Endodermal cell (in vitro differentiated cells): ENCODE measurements around the gene CLHC1. TPM values are rescaled to one million over a fixed set of nuclear protein-coding genes. Genes with fewer than 3 reads are reported as not detected.
"Not testable (repeated sequence)": the region's sequence is repeated elsewhere in the genome, so short reads cannot be mapped to it uniquely, and the experiment has no call there.

Source experiments
- DNase-seq: peaks from one replicate; pipeline ENCODE4 v3.0.0-alpha.2; 2017
- H3K27ac ChIP-seq: 2 replicates; pipeline ENCODE4 v1.5.1; 2013; ENCODE audit warnings: mild to moderate bottlenecking, low read depth, low read length, moderate library complexity
- H3K27me3 ChIP-seq: 2 replicates; pipeline ENCODE4 v1.6.1; 2013; ENCODE audit warnings: mild to moderate bottlenecking, low read length, moderate library complexity; ENCODE audit not compliant: insufficient read depth, control insufficient read depth, poor library complexity, severe bottlenecking
- H3K36me3 ChIP-seq: 2 replicates; pipeline ENCODE4 v1.7.0; 2013; ENCODE audit warnings: mild to moderate bottlenecking, low read length, moderate library complexity; ENCODE audit not compliant: control insufficient read depth, insufficient read depth
- H3K4me1 ChIP-seq: one replicate; pipeline ENCODE4 v1.7.0; 2013; ENCODE audit warnings: low read length; ENCODE audit not compliant: control insufficient read depth, insufficient read depth
- H3K4me3 ChIP-seq: 2 replicates; pipeline ENCODE4 v1.5.1; 2013; ENCODE audit warnings: mild to moderate bottlenecking, low read length, moderate library complexity
- H3K9ac ChIP-seq: 2 replicates; pipeline ENCODE4 v1.6.1; 2013; ENCODE audit warnings: mild to moderate bottlenecking, low read length, moderate library complexity; ENCODE audit not compliant: poor library complexity, severe bottlenecking; ENCODE audit errors: extremely low read depth
- H3K9me3 ChIP-seq: 2 replicates; pipeline ENCODE4 v1.6.1; 2013; ENCODE audit warnings: mild to moderate bottlenecking, low read length, moderate library complexity; ENCODE audit not compliant: control insufficient read depth
- H3K27ac Mint-ChIP-seq: 2 replicates; pipeline ENCODE4 v1.8.0; 2020; ENCODE audit warnings: mixed read lengths
- H3K27me3 Mint-ChIP-seq: 2 replicates; pipeline ENCODE4 v1.8.0; 2021; ENCODE audit warnings: mild to moderate bottlenecking, mixed read lengths; ENCODE audit not compliant: insufficient read depth
- H3K36me3 Mint-ChIP-seq: 2 replicates; pipeline ENCODE4 v1.8.0; 2020; ENCODE audit warnings: low read depth, mixed read lengths
- H3K4me1 Mint-ChIP-seq: 2 replicates; pipeline ENCODE4 v1.8.0; 2020; ENCODE audit warnings: mixed read lengths
- H3K4me3 Mint-ChIP-seq: 2 replicates; pipeline ENCODE4 v1.8.0; 2020; ENCODE audit warnings: mild to moderate bottlenecking, moderate library complexity, mixed read lengths
- H3K9me3 Mint-ChIP-seq: 2 replicates; pipeline ENCODE4 v1.8.0; 2020; ENCODE audit warnings: mild to moderate bottlenecking, mixed read lengths
- WGBS, 2 experiments: methylation state at CpG; one replicate each; pipeline versions ENCODE4 v1.1.5 to v1.1.7; 2013; ENCODE audit warnings: missing lambda C conversion rate in 2 of 2, mixed read lengths in 1 of 2; ENCODE audit not compliant: insufficient coverage in 1 of 2, insufficient read length in 1 of 2; 5-methylcytosine and 5-hydroxymethylcytosine counted together
- total RNA-seq, 2 donors: library from RNA; stranded (reverse); fragmentation: NEBNext Ultra II Directional in 1 of 2; extraction: Animal tissue kit (Norgen Biotek cat#: 25700) in 1 of 2; gene quantifications; 2 replicates in 1 of 2; 3 replicates in 1 of 2; pipeline ENCODE4 v1.2.1, GENCODE V29; 2021
- TF ChIP-seq, protein P1 (sequence below): fragments of 200-600 bp; sonication (generic); conservative IDR thresholded peaks from 2 replicates; pipeline ENCODE4 v1.5.0; 2021; ENCODE audit warnings: antibody characterized with exemption, mild to moderate bottlenecking

CLHC1 gene
- total RNA-seq, 2 donors from 2014 or later = 15.4 to 17.9 TPM

DNA sequence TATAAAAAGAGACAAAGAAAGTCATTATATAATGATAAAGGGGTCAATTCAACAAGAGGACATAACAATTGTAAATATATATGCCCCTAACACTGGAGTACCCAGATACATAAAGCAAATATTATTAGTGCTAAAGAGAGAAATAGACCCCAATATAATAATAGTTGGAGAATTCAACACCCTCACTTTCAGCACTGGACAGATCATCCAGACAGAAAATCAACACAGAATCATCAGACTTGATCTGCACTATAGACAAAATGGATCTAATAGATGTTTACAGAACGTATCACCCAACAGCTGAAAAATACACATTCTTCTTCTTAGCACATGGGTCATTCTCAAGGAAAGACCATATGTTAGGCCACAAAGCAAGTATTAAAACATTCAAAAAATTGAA lies 31.7 kb downstream of the CLHC1 start:
- no peaks in the 10 kb centered on the region for H3K27me3 Mint-ChIP-seq
- H3K4me1 ChIP-seq = no peaks in the 10 kb centered on the region
- H3K9me3 ChIP-seq = peaks cover 26% of the 10 kb centered on the region
- TF ChIP-seq, protein P1, sequence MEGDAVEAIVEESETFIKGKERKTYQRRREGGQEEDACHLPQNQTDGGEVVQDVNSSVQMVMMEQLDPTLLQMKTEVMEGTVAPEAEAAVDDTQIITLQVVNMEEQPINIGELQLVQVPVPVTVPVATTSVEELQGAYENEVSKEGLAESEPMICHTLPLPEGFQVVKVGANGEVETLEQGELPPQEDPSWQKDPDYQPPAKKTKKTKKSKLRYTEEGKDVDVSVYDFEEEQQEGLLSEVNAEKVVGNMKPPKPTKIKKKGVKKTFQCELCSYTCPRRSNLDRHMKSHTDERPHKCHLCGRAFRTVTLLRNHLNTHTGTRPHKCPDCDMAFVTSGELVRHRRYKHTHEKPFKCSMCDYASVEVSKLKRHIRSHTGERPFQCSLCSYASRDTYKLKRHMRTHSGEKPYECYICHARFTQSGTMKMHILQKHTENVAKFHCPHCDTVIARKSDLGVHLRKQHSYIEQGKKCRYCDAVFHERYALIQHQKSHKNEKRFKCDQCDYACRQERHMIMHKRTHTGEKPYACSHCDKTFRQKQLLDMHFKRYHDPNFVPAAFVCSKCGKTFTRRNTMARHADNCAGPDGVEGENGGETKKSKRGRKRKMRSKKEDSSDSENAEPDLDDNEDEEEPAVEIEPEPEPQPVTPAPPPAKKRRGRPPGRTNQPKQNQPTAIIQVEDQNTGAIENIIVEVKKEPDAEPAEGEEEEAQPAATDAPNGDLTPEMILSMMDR = no peak
- H3K27me3 ChIP-seq = no peaks in the 10 kb centered on the region
- no peak overlapping the region for H3K4me3 Mint-ChIP-seq
- WGBS, 2 experiments = 60 to 95% methylated on average over 1 of the region's 1 CpG
- no peaks in the 10 kb centered on the region for H3K4me1 Mint-ChIP-seq
- H3K36me3 ChIP-seq = peaks cover 56% of the 10 kb centered on the region
- no peak overlapping the region for H3K9ac ChIP-seq
- peaks cover 38% of the 10 kb centered on the region for H3K9me3 Mint-ChIP-seq
- H3K4me3 ChIP-seq = no peak overlapping the region
- H3K27ac ChIP-seq = no peak overlapping the region
- H3K36me3 Mint-ChIP-seq = peaks cover 69% of the 10 kb centered on the region
- DNase-seq = no peak
- no peak overlapping the region for H3K27ac Mint-ChIP-seq

- 88 to 94% methylated on average over 2 of the region's 2 CpGs for WGBS, 2 experiments
- TF ChIP-seq, protein P1 = no peak
- no peaks in the 10 kb centered on the region for H3K4me1 ChIP-seq
- Mint-ChIP-seq H3K36me3 (peaks cover 63% of the 10 kb centered on the region), H3K4me1 (no peaks in the 10 kb centered on the region), H3K4me3 (no peak overlapping the region), H3K9me3 (peaks cover 29% of the 10 kb centered on the region), H3K27me3 (no peaks in the 10 kb centered on the region), H3K27ac (no peak overlapping the region)
- H3K36me3 ChIP-seq = peaks cover 42% of the 10 kb centered on the region
- H3K4me3 ChIP-seq = no peak overlapping the region
- H3K27me3 ChIP-seq = no peaks in the 10 kb centered on the region
- no peak for DNase-seq
- no peak overlapping the region for H3K9ac ChIP-seq
- H3K9me3 ChIP-seq = peaks cover 6% of the 10 kb centered on the region
- H3K27ac ChIP-seq = no peak overlapping the region
These were observed 35.6 kb downstream of the CLHC1 start for GRCh38 chr2:55196526-55196925.

- peaks cover 43% of the 10 kb centered on the region for H3K36me3 Mint-ChIP-seq
- H3K9ac ChIP-seq, DNase-seq, H3K4me3 ChIP-seq, H3K4me1 ChIP-seq, H3K4me1 Mint-ChIP-seq, H3K27me3 ChIP-seq, H3K27ac Mint-ChIP-seq, H3K27ac ChIP-seq, H3K4me3 Mint-ChIP-seq, H3K9me3 ChIP-seq, H3K27me3 Mint-ChIP-seq: not testable (repeated sequence)
- H3K36me3 ChIP-seq = peaks cover 22% of the 10 kb centered on the region
- WGBS, 2 experiments = 97 to 100% methylated on average over 2 of the region's 2 CpGs
- H3K9me3 Mint-ChIP-seq = peaks cover 24% of the 10 kb centered on the region
These were observed 40.2 kb downstream of the CLHC1 start for GRCh38 chr2:55191888-55192287.

- not testable (repeated sequence) for H3K4me1 ChIP-seq, H3K9me3 ChIP-seq, H3K27ac Mint-ChIP-seq, H3K9ac ChIP-seq, H3K4me3 Mint-ChIP-seq, H3K27me3 ChIP-seq, H3K9me3 Mint-ChIP-seq, H3K27me3 Mint-ChIP-seq, H3K27ac ChIP-seq, H3K36me3 Mint-ChIP-seq, H3K4me3 ChIP-seq, H3K36me3 ChIP-seq, DNase-seq
- 87 to 94% methylated on average over 2 to 8 of the region's 8 CpGs for WGBS, 2 experiments
- H3K4me1 Mint-ChIP-seq = peaks cover 19% of the 10 kb centered on the region
These were observed 45.3 kb downstream of the CLHC1 start for GRCh38 chr2:55186837-55187236.
